Prostate gland (tissue), 2 donors: ENCODE results near the gene CABCOCO1.

Source experiments
- CTCF ChIP-seq, 4 experiments: fragments of 200-600 bp in 2 of 4; fragments of 450-650 bp in 2 of 4; sonication (generic) in 2 of 4; IDR thresholded peaks; 1 replicate in 3 of 4; 2 replicates in 1 of 4; pipeline ENCODE4 v1.5.1; 2016 to 2019; ENCODE audit warnings: antibody characterized with exemption in 4 of 4, mild to moderate bottlenecking in 2 of 4, moderate library complexity in 2 of 4
- POLR2A ChIP-seq: fragments of 450-650 bp; IDR thresholded peaks from one replicate; pipeline ENCODE4 v1.6.1; 2016; ENCODE audit warnings: antibody characterized with exemption, mild to moderate bottlenecking

GRCh38 chr10:61757001-61757400, 94.3 kb downstream of the CABCOCO1 start:
- no peak for TF ChIP-seq CTCF (IDR thresholded peaks at IDR 0.05)
- no peak for TF ChIP-seq POLR2A
